HG03432 (cell line): ENCODE results near the gene KCNMA1.
"Not testable (repeated sequence)": the region's sequence is repeated elsewhere in the genome, so short reads cannot be mapped to it uniquely, and the experiment has no call there.

Experiments used
- ATAC-seq: cut with Tn5 transposase; IDR thresholded peaks from one replicate; pipeline ENCODE4 v1.9.1; 2021; ENCODE audit warnings: mild to moderate bottlenecking, moderate library complexity; ENCODE audit not compliant: unreplicated experiment

KCNMA1 gene

DNA sequence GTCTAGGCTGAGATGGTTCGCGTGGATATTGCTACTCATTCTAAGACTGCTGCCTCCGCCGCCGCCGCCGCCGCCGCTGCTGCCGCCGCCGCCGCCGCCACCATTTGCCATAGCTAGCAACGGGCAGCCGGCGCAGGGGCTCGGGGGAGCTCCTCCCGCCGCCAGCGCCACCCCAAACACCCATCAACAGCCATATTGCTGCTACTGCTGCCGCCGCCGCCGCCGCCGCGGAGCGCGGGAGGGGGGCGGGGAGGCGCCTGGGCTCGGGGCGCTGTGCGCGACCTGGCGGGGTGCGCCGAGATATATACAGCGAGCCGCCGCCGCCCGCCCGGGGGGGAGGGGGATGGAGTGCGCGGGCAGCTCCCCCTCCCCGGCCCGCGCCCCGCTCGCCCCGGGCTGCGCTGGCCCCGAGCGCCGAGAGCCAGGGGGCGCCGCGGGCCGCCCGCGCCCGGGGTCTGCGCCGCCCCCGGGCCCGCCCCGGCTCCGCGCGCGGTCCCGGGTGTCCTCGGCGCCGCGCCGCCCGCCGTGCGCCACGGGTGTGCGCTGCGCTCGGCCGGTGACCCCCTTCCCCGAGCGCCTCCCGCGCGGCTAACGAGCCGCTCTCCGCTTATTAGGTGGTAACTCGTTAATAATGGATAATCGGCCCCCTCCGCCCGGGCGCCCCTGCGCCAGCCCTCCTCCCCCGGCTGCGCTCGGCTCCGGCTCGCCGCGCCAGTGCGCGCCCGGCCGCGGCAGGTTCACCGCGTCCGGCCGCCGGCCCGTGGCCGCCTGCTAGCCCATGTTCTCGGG is at the start of gene KCNMA1:
KCNMA1 (minus strand) TSS at position 277 of the 789 bp plus-strand sequence.
- no peak for ATAC-seq

DNA sequence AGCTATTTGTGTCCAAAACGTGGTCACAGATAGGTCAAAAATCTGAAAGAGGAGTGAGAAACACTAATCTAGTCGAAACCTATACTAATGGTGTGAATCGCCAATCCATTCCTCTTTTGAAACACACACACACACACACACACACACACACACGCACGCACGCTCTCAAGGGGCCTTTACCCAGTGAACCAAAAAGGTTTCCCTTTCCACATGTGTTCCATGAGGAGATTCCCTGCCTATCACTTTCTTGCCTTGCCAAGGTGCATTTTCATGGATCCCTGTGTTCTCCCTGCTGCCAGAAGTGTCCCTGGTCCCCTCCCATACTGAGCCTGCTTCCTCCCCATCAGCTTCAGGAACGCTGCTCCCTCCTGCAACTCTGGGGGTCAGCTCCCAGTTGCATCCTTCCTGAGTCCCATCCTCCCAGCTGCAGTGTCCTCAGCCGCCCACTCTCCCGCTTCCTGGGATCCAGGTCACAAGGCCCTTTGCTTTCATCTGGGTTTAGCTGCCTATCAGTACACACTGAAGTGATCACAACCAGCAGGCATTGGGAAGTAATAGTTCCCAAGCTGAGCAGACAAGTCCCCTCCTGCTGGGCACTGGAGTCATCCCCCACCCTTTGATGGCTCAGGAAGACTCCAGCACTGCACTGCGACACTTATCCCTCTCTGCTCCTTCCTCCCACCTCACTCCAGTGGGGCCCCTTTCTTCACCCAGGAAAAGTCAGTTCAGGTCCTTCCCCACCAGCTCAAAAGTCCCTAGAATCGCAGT is 49.2 kb upstream of the KCNMA1 start:
- no peak for ATAC-seq

DNA sequence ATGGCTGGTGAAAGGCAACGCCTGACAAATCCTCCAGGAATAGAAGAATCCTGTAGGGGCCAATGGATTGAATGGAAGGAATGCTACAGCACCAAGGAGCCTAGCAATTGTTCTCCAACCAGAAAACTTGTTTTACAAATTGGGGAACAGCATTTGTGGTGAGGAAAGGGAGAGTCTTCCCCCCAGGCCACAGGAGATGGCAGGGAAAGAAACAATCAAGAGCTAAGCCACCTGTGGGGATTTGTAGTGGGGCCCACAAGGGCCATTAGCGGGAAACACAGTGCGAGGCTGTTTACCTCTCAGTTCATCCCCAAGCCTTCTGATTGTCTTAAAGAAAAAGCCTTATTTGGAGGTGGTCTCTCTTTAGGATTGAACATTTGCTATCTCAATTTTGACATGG is 48.5 kb upstream of the KCNMA1 start:
- ATAC-seq: no peak

DNA sequence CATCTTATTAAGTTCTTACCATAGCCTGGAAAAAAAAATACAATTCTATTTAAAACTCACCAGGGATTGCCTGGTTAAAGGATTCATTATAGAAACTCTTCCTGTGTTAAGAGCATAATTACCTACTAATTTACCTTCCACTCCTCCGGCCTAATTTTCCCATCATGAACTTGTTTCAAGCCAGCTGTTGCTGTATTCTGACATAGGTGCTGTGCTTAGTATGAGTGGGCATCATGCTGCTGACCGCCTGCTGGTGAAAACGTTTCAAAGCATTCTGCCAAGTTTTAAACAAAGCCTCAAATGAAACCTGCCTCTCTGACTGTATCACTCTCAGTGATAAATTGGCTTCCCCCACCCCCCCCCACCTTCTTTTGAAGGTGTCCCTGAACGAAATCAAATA is 47.8 kb upstream of the KCNMA1 start:
- ATAC-seq: no peak

DNA sequence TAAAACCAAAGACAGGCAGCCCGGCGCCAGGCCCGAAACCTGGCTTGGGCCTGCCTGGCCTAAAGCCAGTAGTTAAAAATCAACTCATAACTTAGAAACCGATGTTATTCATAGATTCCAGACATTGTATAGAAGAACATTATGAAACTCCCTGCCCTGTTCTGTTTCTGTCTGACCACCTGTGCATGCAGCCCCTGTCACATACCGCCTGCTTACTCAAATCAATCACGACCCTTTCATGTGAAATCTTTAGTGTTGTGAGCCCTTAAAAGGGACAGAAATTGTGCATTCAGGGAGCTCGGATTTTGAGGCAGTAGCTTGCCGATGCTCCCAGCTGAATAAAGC is 45.5 kb upstream of the KCNMA1 start:
- not testable (repeated sequence) for ATAC-seq

DNA sequence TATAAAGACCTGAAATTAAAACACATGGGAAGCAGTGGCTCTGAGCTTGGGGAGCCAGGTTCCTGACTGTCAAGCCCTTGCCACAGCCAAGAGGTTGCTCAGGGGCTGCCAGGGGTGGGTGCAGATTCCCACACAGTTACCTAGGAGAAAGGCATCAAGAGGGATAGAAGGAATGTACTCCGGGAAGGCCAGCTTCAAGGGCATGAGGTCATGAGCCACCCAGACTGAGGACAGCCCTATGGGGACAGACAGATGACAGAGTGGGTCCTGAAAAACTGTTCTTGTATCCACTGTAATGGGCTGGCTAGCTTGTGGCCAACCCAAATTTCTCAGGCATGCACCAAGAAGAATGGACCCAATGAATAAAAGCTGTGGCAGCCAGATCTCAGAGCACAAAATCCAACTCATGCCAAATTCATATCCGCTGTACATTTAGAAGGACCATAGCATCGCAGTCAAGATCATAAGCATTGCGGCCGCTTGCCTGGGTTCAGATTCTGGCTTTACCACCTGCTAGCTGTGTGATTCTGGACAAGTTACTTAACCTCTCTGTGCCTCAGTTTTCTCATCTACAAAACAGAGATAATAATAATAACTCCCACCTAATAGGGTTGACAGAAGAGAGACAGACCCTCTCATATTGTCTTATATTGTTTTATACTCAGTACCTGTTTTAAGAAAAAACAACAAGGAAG is 44.9 kb upstream of the KCNMA1 start:
- ATAC-seq: no peak

DNA sequence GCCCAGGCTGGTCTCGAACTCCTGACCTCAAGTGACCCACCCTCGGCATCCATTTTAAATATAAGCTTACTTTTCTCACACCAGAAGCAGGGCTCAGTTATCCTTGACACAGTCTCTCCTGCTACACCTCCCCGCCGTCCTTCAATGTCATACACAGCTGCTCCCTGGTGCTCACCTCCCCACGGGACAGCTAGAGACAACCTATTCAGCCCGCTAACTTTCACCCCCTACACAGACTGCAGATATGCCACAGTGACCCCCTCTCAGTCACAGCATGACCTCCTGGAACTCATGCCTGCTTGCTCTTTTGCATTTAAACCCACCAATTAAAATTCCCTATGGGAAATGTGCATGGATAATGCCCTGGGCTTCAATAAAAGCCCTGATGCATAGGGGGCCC is 44.2 kb upstream of the KCNMA1 start:
- no peak for ATAC-seq

DNA sequence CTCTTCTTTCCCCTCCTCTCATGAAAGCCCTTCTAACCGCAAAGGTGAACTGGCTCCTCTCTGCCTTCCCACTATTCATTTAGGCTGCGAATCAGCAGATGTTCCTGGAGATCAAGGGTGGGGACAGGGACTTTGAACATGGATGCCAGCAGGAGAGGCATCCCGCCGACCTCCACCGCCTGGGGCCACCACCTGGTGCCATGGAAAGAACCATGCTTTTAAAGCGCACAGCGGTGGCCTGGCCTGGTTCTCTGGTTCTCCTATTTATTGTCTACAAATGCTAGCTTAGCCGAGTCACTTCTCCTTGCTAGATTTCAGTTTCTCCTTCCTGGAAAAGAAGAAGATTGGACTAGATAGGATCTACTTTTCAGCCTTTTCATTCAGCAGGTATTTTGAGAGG is 43.2 kb upstream of the KCNMA1 start:
- ATAC-seq: no peak

DNA sequence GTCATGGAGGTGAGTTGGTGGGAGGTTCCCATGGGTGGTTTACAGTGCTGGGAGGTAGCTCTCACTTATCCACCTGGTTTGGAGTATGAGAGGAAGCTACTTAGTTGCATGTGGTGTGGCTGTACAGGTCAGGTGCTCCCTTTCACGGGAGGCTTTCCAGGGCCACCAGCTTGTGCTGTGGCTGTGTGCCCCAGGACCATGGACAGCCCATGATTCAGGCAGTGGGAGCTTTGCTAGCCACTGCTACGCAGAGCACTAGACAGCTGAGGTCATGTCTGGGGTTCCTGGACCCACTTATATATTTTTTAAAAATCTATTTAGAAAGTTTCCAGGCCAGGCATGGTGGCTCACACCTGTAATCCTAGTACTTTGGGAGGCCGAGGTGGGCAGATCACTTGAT is 42.5 kb upstream of the KCNMA1 start:
- no peak for ATAC-seq

DNA sequence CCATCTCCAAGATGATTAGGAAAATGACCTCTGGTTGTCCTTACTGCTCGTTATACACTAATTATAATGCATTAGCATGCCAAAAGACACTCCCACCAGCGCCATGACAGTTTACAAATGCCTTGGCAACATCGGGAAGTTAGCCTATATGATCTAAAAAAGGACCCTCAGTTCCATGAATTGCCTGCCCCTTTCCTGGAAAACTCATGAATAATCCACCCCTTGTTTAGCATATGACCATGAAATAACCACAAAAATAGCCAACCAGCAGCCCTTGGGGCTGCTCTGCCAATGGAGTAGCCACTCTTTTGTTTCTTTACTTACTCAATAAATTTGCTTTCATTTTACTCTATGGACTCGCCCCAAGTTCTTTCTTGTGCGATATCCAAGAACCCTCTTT is 41.6 kb upstream of the KCNMA1 start:
- no peak for ATAC-seq

DNA sequence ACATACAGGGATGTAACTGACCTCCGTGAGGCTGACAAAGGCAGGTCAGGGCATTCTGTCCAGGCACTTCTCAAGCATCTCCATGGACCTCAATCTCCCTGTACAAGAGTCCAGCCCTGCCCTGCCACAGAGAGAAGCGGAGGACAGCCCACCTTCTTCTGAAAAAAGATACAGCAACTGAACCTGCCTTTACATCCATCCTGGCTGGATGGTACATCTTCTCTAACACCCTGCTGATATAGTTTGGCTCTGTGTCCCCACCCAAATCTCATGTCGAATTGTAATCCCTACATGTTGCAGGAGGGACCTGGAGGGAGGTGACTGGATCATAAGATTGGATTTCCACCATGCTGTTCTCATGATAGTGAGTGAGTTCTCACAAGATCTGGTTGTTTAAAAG is 40.5 kb upstream of the KCNMA1 start:
- ATAC-seq: no peak

DNA sequence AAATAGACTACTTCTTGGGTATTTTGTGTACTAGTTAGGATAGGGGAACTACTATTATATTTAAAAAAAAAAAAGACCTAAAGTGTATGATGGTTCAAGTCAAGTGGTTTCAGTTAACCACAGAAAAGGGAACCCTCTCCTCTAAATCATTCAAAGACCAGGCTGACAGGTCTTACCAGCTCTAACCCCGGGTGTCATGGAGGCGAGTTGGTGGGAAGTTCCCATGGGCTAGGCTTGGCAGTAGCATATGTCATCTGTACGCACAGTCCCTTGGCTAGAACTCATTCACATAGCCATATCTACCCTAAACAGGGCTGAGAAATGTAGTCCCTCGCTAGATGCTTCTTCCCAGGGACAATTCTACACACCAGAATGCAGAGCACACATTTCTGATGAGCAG is 37.7 kb upstream of the KCNMA1 start:
- no peak for ATAC-seq

DNA sequence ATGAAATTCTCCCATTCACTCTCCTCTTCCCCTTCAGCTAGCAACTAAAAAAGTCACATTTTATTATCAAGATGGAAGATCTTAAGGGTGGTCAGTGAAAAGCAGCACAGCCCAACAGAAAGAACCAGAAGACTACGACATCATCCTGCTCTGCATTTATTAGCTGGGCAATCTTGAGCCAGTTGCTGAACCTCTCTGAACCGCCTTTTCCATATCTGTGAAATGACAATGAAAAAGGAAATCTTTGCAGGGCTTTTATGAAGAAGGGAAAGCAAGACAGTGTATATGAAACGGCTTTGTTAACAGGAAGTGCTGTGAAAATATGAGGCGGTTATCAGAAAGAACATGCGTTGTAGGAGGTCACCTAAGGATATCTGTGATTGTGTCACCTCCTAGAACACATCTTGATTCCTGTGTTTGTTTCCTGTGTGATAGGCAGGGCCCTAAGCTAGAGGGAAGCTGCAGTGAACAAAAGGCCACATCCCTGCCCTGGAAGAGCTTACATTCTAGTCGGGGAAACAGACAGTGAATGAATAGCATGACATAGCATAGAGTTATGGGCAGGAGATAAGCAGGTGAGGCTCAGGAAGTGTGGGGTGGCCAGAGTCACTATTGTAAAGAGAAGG is 36.0 kb upstream of the KCNMA1 start:
- no peak for ATAC-seq

DNA sequence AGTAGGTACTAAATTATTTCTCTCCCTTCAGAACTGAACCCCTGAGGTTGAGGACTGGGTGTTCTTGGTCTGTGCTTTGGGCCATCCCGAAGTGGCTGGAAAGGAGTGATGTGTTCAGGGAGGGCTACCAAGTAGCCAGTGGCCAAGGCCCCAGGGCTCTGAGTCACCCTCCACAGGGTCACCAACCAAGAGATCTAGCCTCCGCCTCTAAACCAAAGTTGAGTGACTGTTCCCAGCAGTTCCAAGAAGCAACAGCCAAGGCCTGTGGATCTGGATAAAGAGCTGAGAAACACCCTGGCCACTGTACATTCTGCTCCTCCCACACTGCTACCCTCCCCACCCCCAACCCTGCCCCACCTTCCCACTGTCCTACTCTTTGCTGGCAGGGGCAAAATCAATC is 35.5 kb upstream of the KCNMA1 start:
- ATAC-seq: no peak

DNA sequence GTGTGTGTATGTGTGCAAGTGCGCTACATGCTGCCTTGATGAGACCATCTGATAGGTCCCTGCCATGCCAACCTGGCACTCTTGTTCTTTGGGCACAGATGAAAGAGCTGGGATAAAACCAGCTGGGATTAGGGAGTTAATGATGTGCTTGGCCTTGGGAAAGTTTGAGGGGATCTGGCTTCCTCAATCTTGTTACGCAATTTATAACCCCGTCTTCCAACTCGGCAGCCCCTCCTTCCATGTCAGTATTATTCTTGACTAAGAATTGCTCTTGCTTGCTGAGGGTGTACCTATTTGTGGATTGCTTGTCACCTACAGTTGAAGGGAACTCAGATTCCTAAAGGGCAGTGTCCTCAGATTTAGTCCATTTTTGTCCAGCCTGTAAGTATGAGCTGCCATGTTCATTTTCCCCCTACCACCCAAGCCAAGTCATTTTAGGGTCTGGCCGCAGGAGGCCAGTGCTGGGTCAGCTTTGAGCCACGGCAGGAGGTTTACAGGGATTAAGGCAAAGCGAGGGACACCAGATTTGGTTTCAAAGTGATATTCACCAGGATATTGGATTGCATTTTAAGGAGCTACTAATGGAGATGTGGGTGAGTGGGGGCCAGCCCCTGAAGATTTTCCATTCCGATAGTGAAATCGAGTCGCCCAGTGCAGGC is 34.1 kb upstream of the KCNMA1 start:
- no peak for ATAC-seq

DNA sequence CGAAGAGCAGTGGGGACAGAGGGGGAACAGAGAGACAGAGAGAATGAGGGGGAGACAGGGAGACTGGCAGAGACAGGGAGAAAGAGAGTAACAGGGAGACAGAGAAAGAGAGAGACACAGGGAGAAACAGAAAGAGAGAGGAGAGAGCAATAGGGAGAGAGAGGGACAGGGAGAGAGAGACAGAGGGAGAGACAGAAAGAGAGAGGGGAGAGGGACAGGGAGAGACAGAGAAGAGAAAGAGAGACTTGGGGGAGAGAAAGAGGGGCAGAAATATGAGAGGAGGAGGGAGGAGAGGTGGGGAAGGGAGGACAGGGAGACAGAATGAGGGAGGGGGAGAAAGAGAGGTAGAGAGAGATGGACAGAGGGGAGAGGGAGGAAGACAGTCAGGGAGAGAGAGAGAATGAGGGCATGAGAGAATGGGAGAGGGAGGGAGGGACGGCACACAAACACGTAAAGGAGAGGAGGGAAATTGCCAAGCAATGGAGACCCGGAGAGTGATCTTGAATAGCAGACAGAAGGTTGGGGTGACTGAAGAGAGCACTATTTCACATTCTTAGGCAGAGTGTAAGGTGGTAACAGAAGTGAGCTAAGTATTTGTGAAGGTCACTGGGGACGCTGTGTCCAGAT is 33.3 kb upstream of the KCNMA1 start:
- ATAC-seq: no peak

DNA sequence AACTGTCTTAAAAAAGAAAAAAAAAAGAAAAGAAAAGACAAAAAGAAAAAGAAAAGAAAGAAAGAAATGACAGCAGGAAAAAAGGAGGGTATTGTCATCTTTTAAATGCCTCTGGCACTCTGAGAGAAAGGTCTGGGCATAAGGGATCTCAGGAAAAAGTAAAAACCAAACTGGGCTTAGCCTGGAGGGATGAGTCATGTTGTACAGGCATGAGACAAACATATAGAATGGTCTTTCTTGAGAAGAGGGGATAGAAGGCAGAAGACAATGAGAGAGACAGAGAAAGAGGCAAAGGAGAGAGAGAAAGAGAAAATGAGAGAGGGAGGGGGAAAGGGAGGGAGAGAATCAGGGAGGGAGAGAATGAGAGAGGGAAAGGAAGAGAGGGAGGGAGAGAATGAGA is 32.3 kb upstream of the KCNMA1 start:
- no peak for ATAC-seq

DNA sequence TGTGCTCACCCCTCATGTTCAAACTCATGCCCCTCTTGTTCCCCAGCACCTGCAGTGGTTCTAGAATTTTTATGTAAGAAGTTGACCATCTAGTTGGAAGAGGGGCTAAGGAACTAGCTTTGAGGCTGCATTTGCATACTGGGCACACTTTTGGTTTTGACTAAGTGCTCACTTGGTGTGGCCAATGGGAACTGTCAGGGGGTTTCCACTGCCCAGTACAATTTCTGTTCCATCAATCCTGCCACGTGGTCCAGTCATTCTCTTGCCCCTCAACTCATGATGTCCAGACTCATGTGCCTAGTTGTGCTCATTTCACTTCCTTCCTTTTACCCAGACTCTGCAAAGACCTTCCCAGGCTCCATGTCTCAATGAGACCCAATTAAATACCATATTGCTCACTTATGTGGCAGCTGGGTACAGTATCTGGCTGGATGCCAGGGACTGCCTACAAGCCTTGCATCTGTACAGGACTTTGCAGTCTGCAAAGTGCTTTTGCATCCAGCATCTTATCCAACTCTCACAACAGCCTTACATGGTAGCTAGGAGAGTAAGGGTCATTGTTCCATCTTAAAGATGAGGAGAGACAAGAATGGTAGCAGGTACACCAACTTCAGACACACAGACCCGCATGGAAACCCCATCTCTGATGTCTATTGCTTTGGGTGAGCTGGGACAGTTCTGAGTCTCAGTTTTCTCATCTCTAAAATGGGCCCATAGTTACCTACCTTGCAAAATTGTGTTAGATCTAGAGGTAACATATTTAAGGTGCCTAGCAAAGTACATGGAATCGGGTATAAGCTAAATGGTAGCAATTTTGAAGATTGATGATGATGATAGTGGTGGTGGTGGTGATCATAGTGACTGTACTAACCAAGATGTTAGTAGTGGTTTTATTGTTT is 30.1 kb upstream of the KCNMA1 start:
- peak; percentile 77 for ATAC-seq

DNA sequence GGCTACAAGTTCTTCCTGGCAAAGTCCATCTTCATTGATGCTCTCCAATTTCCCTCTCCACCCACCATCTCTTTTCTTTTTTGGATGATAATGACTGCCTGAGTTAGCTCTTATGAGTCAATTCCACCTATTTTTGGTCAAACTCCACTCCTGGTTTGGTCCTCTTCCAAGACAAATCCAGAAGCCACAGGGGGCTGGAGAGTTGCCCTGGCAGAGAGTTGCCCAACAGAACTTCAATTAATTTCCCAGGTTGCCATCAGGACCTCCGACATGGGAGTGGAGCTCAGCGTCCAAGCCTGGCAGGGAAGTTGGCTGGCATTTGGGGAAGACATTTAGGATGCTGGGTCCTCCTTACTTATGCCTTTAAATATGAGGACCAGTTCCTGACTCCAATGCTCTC is 29.2 kb upstream of the KCNMA1 start:
- ATAC-seq: no peak

DNA sequence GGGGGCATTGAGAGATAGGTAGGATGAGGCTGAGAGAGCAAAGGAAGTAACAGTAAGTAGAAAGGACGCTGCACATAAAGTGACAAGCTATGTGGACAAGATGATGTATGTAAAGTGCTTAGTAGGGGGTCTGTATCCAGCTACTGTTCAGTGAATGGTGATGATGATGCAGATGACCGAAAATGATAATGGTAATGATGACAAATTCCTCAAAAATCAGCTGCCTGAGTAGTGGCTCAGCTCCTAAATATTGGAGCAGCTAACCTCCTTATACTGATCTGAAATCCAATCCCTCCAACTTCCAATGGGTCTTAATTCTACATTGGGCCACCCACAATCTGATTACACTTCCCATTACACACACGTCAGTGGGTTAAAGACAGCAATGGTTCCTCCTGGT is 27.1 kb upstream of the KCNMA1 start:
- ATAC-seq: no peak
